Eye (tissue), 1 donor: ENCODE measurements around the gene LETM1.
A peak's percentile ranks its signal among the peaks of the same experiment; 100 is the strongest.

ENCODE experiments used
- DNase-seq: peaks from one replicate; pipeline ENCODE4 v3.0.0-alpha.2; 2015

The LETM1 gene

GRCh38 chr4:1773754-1774153, 82.2 kb downstream of the LETM1 start:
- DNase-seq, result no peak

GRCh38 chr4:1772853-1773538, 83.0 kb downstream of the LETM1 start:
- DNase-seq, result no peak

- no peak for DNase-seq
Measured at GRCh38 chr4:1771555-1772305, 84.2 kb downstream of the LETM1 start.

- DNase-seq, result no peak
Measured at GRCh38 chr4:1770791-1771231, 85.1 kb downstream of the LETM1 start.

- DNase-seq, result peak; percentile 83
Measured at GRCh38 chr4:1770245-1770644, 85.7 kb downstream of the LETM1 start.

GRCh38 chr4:1769692-1770091, 86.3 kb downstream of the LETM1 start:
- no peak for DNase-seq

- no peak for DNase-seq
Measured at GRCh38 chr4:1768367-1769034, 87.5 kb downstream of the LETM1 start.

GRCh38 chr4:1767770-1768366, 88.1 kb downstream of the LETM1 start:
- DNase-seq, result peak; percentile 68

GRCh38 chr4:1767061-1767769, 88.7 kb downstream of the LETM1 start:
- DNase-seq, result peak; percentile 79

GRCh38 chr4:1766106-1767060, 89.6 kb downstream of the LETM1 start:
- DNase-seq, result peak; percentile 58

GRCh38 chr4:1765409-1766072, 90.4 kb downstream of the LETM1 start:
- no peak for DNase-seq

- no peak for DNase-seq
Measured at GRCh38 chr4:1764670-1765069, 91.3 kb downstream of the LETM1 start.

GRCh38 chr4:1763550-1764080, 92.3 kb downstream of the LETM1 start:
- peak; percentile 67 for DNase-seq

GRCh38 chr4:1763070-1763549, 92.8 kb downstream of the LETM1 start:
- no peak for DNase-seq

GRCh38 chr4:1762264-1763010, 93.5 kb downstream of the LETM1 start:
- DNase-seq, result no peak
